ENCODE results near the gene ATRAID.

The ATRAID gene

GRCh38 chr2:27220091-27220490 is 8.2 kb downstream of the ATRAID start:
- DNase-seq = no peak

GRCh38 chr2:27221166-27221565 is 9.3 kb downstream of the ATRAID start:
- no peak for DNase-seq

GRCh38 chr2:27222407-27222806 is 10.6 kb downstream of the ATRAID start:
- no peak for DNase-seq

GRCh38 chr2:27223416-27223815 is 11.6 kb downstream of the ATRAID start:
- DNase-seq = no peak

GRCh38 chr2:27225526-27225925 is 13.7 kb downstream of the ATRAID start:
- no peak for DNase-seq

GRCh38 chr2:27227501-27227900 is 15.7 kb downstream of the ATRAID start:
- no peak for DNase-seq

- no peak for DNase-seq
Observed at GRCh38 chr2:27231921-27232320, 20.1 kb downstream of the ATRAID start.

- DNase-seq = no peak
Observed at GRCh38 chr2:27233341-27233740, 21.5 kb downstream of the ATRAID start.

GRCh38 chr2:27236136-27236535 is 24.3 kb downstream of the ATRAID start:
- no peak for DNase-seq

GRCh38 chr2:27236626-27237025 is 24.8 kb downstream of the ATRAID start:
- DNase-seq = no peak

- no peak for DNase-seq
Observed at GRCh38 chr2:27237341-27237945, 25.6 kb downstream of the ATRAID start.

GRCh38 chr2:27238976-27239375 is 27.1 kb downstream of the ATRAID start:
- no peak for DNase-seq

GRCh38 chr2:27240406-27240805 is 28.6 kb downstream of the ATRAID start:
- DNase-seq = no peak

GRCh38 chr2:27241761-27242613 is 30.1 kb downstream of the ATRAID start:
- DNase-seq = no peak

GRCh38 chr2:27242614-27242951 is 30.7 kb downstream of the ATRAID start:
- no peak for DNase-seq

- no peak for DNase-seq
Observed at GRCh38 chr2:27243391-27244130, 31.7 kb downstream of the ATRAID start.

GRCh38 chr2:27245116-27245515 is 33.3 kb downstream of the ATRAID start:
- no peak for DNase-seq

- DNase-seq = no peak
Observed at GRCh38 chr2:27245626-27246025, 33.8 kb downstream of the ATRAID start.

GRCh38 chr2:27247893-27248292 is 36.1 kb downstream of the ATRAID start:
- DNase-seq = no peak

- no peak for DNase-seq
Observed at GRCh38 chr2:27249159-27249890, 37.5 kb downstream of the ATRAID start.

GRCh38 chr2:27249891-27250651 is 38.2 kb downstream of the ATRAID start:
- peak; percentile 28 to 46 for DNase-seq

- DNase-seq = no peak
Observed at GRCh38 chr2:27250652-27251379, 39.0 kb downstream of the ATRAID start.
